ENCODE data around the gene HEATR1. TPM values are rescaled to one million over a fixed set of nuclear protein-coding genes. Genes with fewer than 3 reads are reported as not detected.

Gene HEATR1
- total RNA-seq, 2 donors from 2014 or later, result 15.3 to 26.6 TPM

GRCh38 chr1:236553370-236553769, 50.9 kb downstream of the HEATR1 start:
- intact Hi-C loops (cut with DNase I), result no loop called here
- H3K4me3 ChIP-seq, result no peak overlapping the region
- peaks cover 13% of the 10 kb centered on the region for H3K36me3 ChIP-seq
- TF ChIP-seq, protein P1, sequence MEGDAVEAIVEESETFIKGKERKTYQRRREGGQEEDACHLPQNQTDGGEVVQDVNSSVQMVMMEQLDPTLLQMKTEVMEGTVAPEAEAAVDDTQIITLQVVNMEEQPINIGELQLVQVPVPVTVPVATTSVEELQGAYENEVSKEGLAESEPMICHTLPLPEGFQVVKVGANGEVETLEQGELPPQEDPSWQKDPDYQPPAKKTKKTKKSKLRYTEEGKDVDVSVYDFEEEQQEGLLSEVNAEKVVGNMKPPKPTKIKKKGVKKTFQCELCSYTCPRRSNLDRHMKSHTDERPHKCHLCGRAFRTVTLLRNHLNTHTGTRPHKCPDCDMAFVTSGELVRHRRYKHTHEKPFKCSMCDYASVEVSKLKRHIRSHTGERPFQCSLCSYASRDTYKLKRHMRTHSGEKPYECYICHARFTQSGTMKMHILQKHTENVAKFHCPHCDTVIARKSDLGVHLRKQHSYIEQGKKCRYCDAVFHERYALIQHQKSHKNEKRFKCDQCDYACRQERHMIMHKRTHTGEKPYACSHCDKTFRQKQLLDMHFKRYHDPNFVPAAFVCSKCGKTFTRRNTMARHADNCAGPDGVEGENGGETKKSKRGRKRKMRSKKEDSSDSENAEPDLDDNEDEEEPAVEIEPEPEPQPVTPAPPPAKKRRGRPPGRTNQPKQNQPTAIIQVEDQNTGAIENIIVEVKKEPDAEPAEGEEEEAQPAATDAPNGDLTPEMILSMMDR (IDR thresholded peaks at IDR 0.05), result no peak
- no peaks in the 10 kb centered on the region for H3K4me1 ChIP-seq
- DNase-seq, result no peak
- H3K27ac ChIP-seq, result no peak overlapping the region
- no peaks in the 10 kb centered on the region for H3K27me3 ChIP-seq
- H3K9me3 ChIP-seq, result no peaks in the 10 kb centered on the region
- no peak overlapping the region for H3K9ac ChIP-seq (ENCODE audit: low read depth in 2 of 2, low read length in 2 of 2)

DNA sequence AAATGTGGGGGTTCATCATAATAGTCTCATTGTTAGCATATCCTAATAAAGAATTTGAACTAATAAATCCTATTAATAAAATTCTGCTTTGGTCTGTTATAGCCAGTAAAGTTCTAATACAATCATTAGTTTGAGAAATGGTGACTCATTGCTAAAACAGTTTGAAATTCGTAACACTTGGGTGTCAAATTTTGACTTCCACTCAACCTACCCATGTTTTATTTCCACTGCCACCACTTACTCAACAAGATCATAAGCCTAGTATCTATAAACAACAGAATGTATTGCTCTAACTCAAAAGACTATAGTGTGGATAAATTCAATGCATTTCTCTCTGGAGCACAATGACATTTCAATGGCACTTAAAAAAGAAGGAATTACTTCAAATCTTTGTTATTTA, 51.4 kb downstream of the HEATR1 start:
- H3K27ac ChIP-seq, result no peak overlapping the region
- no peaks in the 10 kb centered on the region for H3K27me3 ChIP-seq
- no peaks in the 10 kb centered on the region for H3K4me1 ChIP-seq
- H3K36me3 ChIP-seq, result peaks cover 13% of the 10 kb centered on the region
- intact Hi-C loops (cut with DNase I), result no loop called here
- no peak overlapping the region for H3K4me3 ChIP-seq
- no peak overlapping the region for H3K9ac ChIP-seq (ENCODE audit: low read depth in 2 of 2, low read length in 2 of 2)
- no peaks in the 10 kb centered on the region for H3K9me3 ChIP-seq
- TF ChIP-seq, protein P1 (IDR thresholded peaks at IDR 0.05), result no peak
- no peak for DNase-seq

DNA sequence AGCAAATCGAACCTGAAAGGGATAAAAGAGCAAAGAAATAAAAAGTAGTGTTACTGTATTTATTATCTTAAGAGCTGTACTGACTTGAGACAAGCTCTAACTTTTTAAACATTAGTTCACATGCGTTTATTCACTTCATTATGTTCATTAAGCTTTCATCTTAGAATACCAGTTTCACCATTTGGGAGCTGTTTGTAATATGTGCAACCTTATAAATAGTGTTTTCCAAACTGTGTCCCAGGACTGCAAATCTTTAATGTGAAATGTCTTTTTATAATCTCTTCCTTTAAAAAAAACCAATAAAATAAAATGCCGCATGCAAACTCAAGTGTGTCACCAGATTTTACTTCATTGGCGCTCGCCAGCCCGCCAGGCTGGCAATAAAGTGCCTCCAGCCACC, 52.2 kb downstream of the HEATR1 start:
- no peaks in the 10 kb centered on the region for H3K9me3 ChIP-seq
- DNase-seq, result no peak
- TF ChIP-seq, protein P1 (IDR thresholded peaks at IDR 0.05), result no peak
- H3K27ac ChIP-seq, result no peak overlapping the region
- peaks cover 19% of the 10 kb centered on the region for H3K36me3 ChIP-seq
- intact Hi-C loops (cut with DNase I), result no loop called here
- H3K9ac ChIP-seq (ENCODE audit: low read depth in 2 of 2, low read length in 2 of 2), result no peak overlapping the region
- H3K4me3 ChIP-seq, result no peak overlapping the region
- no peaks in the 10 kb centered on the region for H3K27me3 ChIP-seq
- H3K4me1 ChIP-seq, result no peaks in the 10 kb centered on the region

GRCh38 chr1:236550961-236551851, 53.1 kb downstream of the HEATR1 start:
- H3K9me3 ChIP-seq, result no peaks in the 10 kb centered on the region
- no peak overlapping the region for H3K9ac ChIP-seq (ENCODE audit: low read depth in 2 of 2, low read length in 2 of 2)
- no peak for DNase-seq
- no peak overlapping the region for H3K4me3 ChIP-seq
- TF ChIP-seq, protein P1 (IDR thresholded peaks at IDR 0.05), result no peak
- H3K27me3 ChIP-seq, result no peaks in the 10 kb centered on the region
- intact Hi-C loops (cut with DNase I), result no loop called here
- peaks cover 26% of the 10 kb centered on the region for H3K36me3 ChIP-seq
- no peak overlapping the region for H3K27ac ChIP-seq
- H3K4me1 ChIP-seq, result no peaks in the 10 kb centered on the region

DNA sequence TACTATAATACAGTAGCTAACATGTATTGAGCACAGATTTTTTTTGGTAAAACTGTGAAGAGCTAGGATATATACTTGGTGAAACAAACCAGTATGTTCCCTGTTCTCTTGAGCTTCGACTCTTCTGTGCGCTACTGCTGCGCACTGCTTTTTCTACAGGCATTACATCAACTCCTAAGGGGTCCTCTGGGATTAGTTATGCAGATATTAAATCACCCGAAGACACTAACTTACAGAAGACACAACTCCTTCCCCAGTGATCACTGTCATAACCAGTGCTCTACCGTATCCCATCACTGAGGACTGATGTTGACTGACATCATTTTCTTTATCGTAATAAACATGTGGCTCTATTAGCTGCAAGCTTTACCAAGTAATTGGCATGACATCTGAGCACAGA, 55.9 kb downstream of the HEATR1 start:
- intact Hi-C loops (cut with DNase I), result loop anchor here (10.0 kb wide), 1 partner anchor 46 kb away; no protein-coding TSS in a partner anchor

More for the DNA sequence above, 55.9 kb downstream of the HEATR1 start:
- Histone ChIP-seq H3K4me1 (no peaks in the 10 kb centered on the region), H3K27ac (no peak overlapping the region), H3K9ac (ENCODE audit: low read depth in 2 of 2, low read length in 2 of 2) (no peak overlapping the region), H3K36me3 (peaks cover 28% of the 10 kb centered on the region), H3K4me3 (no peak overlapping the region), H3K27me3 (no peaks in the 10 kb centered on the region), H3K9me3 (no peaks in the 10 kb centered on the region)
- DNase-seq, result no peak
- TF ChIP-seq, protein P1 (IDR thresholded peaks at IDR 0.05), result no peak

All from colonic mucosa (tissue), 4 donors.